SU-DHL-6 (cell line): ENCODE data around the gene CCDC13.

Source experiments
- H2AFZ ChIP-seq: fragments of 200-600 bp; sonication (generic); 2 replicates; pipeline ENCODE4 v1.6.1; 2014; ENCODE audit warnings: low read depth, mild to moderate bottlenecking, moderate library complexity, mixed read lengths, antibody characterized with exemption, low read length; ENCODE audit not compliant: severe bottlenecking
- H3F3A ChIP-seq: fragments of 200-600 bp; shearing (Covaris generic); 2 replicates; pipeline ENCODE4 v1.6.0; 2016; ENCODE audit warnings: antibody characterized with exemption, mild to moderate bottlenecking; ENCODE audit not compliant: insufficient read depth
- H3K27ac ChIP-seq: fragments of 200-600 bp; sonication (generic); 2 replicates; pipeline ENCODE4 v1.5.1; 2016; ENCODE audit warnings: low read depth, mild to moderate bottlenecking, low read length, moderate library complexity, mixed read lengths
- H3K27me3 ChIP-seq: fragments of 200-600 bp; sonication (generic), shearing (Covaris generic); 2 replicates; pipeline ENCODE4 v1.6.0; 2014; ENCODE audit warnings: mild to moderate bottlenecking, low read length
- H3K36me3 ChIP-seq: fragments of 200-600 bp; sonication (generic); 2 replicates; pipeline ENCODE4 v1.6.1; 2014; ENCODE audit warnings: mild to moderate bottlenecking, low read length, mixed read lengths
- H3K4me2 ChIP-seq: fragments of 300-600, 200-600 bp; shearing (Covaris generic), sonication (generic); 2 replicates; pipeline ENCODE4 v1.6.0; 2014; ENCODE audit warnings: low read length, low read depth, mild to moderate bottlenecking; ENCODE audit not compliant: poor library complexity, severe bottlenecking
- H3K4me3 ChIP-seq: fragments of 200-600 bp; sonication (generic); 2 replicates; pipeline ENCODE4 v1.5.1; 2014; ENCODE audit warnings: antibody characterized with exemption, low read length, mild to moderate bottlenecking, mixed read lengths; ENCODE audit not compliant: insufficient read depth, poor library complexity, severe bottlenecking
- H3K79me2 ChIP-seq: fragments of 200-600 bp; sonication (generic); 2 replicates; pipeline ENCODE4 v1.6.1; 2014; ENCODE audit warnings: mild to moderate bottlenecking, low read length, moderate library complexity; ENCODE audit not compliant: insufficient read depth
- H3K9ac ChIP-seq: fragments of 200-600 bp; sonication (generic); 2 replicates; pipeline ENCODE4 v1.7.0; 2014; ENCODE audit warnings: mild to moderate bottlenecking, low read length
- H3K9me2 ChIP-seq: fragments of 200-600 bp; sonication (generic); replicated peaks from 2 replicates; pipeline ENCODE4 v1.6.1; 2014; ENCODE audit warnings: low read length; ENCODE audit not compliant: insufficient read depth
- H3K9me3 ChIP-seq: fragments of 200-600 bp; sonication (generic); 2 replicates; pipeline ENCODE4 v1.6.1; 2014; ENCODE audit warnings: low read length, mixed read lengths; ENCODE audit not compliant: insufficient read depth
- H4K20me1 ChIP-seq: fragments of 200-600 bp; sonication (generic); 2 replicates; pipeline ENCODE4 v1.6.1; 2014; ENCODE audit warnings: low read depth, mild to moderate bottlenecking, antibody characterized with exemption, low read length, moderate library complexity, mixed read lengths
- EZH2phosphoT487 ChIP-seq: fragments of 200-600 bp; sonication (generic), shearing (Covaris generic); conservative IDR thresholded peaks from 2 replicates; pipeline ENCODE4 v1.6.1; 2018; ENCODE audit warnings: mild to moderate bottlenecking, antibody characterized with exemption, low read length, moderate library complexity, mixed read lengths
- TF ChIP-seq, protein P1 (sequence below): fragments of 200-600 bp; sonication (generic); IDR thresholded peaks from one replicate; pipeline ENCODE4 v1.5.1; 2017; ENCODE audit warnings: antibody characterized with exemption, mild to moderate bottlenecking, low read length, moderate library complexity; ENCODE audit not compliant: insufficient read depth, poor library complexity, severe bottlenecking

Gene CCDC13

DNA sequence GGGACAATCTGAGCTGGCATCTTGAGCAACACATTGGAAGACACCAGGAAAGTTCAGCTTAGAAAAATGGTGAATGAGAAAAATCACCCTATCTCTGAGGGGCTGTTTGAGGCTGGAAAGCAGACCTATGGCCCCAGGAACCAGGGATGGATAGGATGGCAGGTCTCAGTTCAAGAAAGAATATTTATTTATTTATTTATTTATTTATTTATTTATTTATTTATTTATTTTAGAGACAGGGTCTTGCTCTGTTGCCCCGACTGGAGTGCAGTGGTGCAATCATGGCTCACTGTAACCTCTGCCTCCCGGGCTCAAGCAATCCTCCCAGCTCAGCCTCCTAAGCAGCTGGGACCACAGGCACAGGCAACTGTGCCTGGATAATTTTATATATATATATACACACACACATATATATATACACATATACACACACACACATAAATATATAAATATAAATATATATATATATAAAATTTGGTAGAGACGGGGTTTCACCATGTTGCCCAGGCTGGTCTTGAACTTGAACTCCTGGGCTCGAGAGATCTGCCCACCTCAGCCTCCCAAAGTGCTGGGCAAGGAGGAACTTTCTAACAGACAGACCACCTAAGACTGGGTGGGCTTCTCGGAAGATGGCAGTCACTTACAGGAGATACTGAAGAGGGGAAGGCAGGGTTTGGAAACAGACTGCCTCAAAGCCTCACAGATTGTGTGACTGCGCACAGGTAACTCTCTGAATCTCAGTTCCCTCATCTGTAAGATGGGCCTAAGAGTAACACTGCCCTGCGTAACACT is 29.7 kb downstream of the CCDC13 start:
- H3K9me3 ChIP-seq = no peaks in the 10 kb centered on the region
- H4K20me1 ChIP-seq = no peaks in the 10 kb centered on the region
- no peak overlapping the region for H3K4me2 ChIP-seq
- no peak overlapping the region for H3K27ac ChIP-seq
- H3K9me2 ChIP-seq = no peaks in the 10 kb centered on the region
- peak overlapping the region; percentile 36 for H2AFZ ChIP-seq
- H3K79me2 ChIP-seq = no peaks in the 10 kb centered on the region
- no peak for TF ChIP-seq EZH2phosphoT487
- TF ChIP-seq, protein P1, sequence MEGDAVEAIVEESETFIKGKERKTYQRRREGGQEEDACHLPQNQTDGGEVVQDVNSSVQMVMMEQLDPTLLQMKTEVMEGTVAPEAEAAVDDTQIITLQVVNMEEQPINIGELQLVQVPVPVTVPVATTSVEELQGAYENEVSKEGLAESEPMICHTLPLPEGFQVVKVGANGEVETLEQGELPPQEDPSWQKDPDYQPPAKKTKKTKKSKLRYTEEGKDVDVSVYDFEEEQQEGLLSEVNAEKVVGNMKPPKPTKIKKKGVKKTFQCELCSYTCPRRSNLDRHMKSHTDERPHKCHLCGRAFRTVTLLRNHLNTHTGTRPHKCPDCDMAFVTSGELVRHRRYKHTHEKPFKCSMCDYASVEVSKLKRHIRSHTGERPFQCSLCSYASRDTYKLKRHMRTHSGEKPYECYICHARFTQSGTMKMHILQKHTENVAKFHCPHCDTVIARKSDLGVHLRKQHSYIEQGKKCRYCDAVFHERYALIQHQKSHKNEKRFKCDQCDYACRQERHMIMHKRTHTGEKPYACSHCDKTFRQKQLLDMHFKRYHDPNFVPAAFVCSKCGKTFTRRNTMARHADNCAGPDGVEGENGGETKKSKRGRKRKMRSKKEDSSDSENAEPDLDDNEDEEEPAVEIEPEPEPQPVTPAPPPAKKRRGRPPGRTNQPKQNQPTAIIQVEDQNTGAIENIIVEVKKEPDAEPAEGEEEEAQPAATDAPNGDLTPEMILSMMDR = no peak
- H3K9ac ChIP-seq = no peak overlapping the region
- H3K4me3 ChIP-seq = no peak overlapping the region
- H3F3A ChIP-seq = no peaks in the 10 kb centered on the region
- no peaks in the 10 kb centered on the region for H3K36me3 ChIP-seq
- H3K27me3 ChIP-seq = no peaks in the 10 kb centered on the region

DNA sequence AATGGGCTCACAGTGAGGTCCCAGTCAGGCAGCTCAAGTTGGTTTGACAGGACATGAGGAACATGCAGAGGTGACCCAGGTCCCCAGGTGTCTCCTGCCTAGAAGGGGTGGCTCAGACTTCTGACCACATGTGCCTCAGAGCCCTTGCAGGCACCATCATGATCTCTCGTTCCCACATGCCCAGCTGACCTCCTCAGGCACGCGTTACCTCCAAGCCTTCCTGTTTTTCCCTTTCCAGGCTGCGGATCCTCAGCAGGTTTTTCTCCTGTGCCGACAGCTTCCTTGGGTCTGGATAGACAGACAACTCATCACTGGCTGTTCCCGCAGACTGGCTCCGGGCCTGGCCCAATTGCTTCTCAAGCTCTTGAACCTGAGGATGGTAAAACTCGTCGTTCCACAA is 30.4 kb downstream of the CCDC13 start:
- no peaks in the 10 kb centered on the region for H3K27me3 ChIP-seq
- H3K79me2 ChIP-seq = no peaks in the 10 kb centered on the region
- no peak overlapping the region for H3K9ac ChIP-seq
- no peaks in the 10 kb centered on the region for H3F3A ChIP-seq
- H3K27ac ChIP-seq = no peak overlapping the region
- H3K4me3 ChIP-seq = no peak overlapping the region
- no peaks in the 10 kb centered on the region for H3K9me3 ChIP-seq
- H3K36me3 ChIP-seq = no peaks in the 10 kb centered on the region
- TF ChIP-seq, protein P1 = no peak
- TF ChIP-seq EZH2phosphoT487 = no peak
- H3K4me2 ChIP-seq = no peak overlapping the region
- H3K9me2 ChIP-seq = no peaks in the 10 kb centered on the region
- H4K20me1 ChIP-seq = no peaks in the 10 kb centered on the region
- no peak overlapping the region for H2AFZ ChIP-seq

DNA sequence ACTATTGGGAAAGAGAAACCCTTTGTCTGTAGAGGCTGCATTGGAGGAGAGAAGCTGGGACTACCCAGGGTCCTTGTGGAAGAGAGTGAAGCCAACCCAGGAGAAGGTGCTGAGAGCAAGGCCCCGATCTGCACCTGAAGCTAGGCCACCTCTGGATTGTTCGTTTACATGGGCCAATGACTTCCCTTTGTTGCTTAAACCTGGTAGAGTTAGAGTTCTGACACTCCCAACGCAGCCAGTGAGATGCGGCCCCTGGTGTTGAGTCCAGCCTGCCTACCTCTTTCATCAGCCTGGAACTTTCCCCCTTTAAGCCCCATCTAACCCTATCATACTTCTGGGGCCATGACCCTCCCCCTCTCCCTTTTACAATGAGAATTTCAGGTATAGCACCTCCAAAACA is 30.8 kb downstream of the CCDC13 start:
- Histone ChIP-seq H3K4me3 (no peak overlapping the region), H2AFZ (no peak overlapping the region), H3K9me3 (no peaks in the 10 kb centered on the region), H3K9ac (no peak overlapping the region), H3K27ac (no peak overlapping the region), H3K4me2 (no peak overlapping the region), H3K79me2 (no peaks in the 10 kb centered on the region), H3K9me2 (no peaks in the 10 kb centered on the region), H3F3A (no peaks in the 10 kb centered on the region), H3K36me3 (no peaks in the 10 kb centered on the region), H4K20me1 (no peaks in the 10 kb centered on the region), H3K27me3 (no peaks in the 10 kb centered on the region)
- no peak for TF ChIP-seq EZH2phosphoT487
- TF ChIP-seq, protein P1 = no peak
